HUES64 (cell line): ENCODE results near the gene KCNQ1.

ENCODE experiments used
- H3K27ac ChIP-seq: 2 replicates; pipeline ENCODE4 v1.7.0; 2013; ENCODE audit warnings: low read depth, low read length, inconsistent platforms
- H3K27me3 ChIP-seq: 2 replicates; pipeline ENCODE4 v1.6.1; 2013; ENCODE audit warnings: mild to moderate bottlenecking, low read length; ENCODE audit not compliant: insufficient read depth
- H3K36me3 ChIP-seq: 2 replicates; pipeline ENCODE4 v1.6.1; 2013; ENCODE audit warnings: mild to moderate bottlenecking, low read length; ENCODE audit not compliant: insufficient read depth
- H3K4me1 ChIP-seq: 2 replicates; pipeline ENCODE4 v1.6.1; 2013; ENCODE audit warnings: mild to moderate bottlenecking, low read length, moderate library complexity; ENCODE audit not compliant: insufficient read depth
- H3K4me3 ChIP-seq: 2 replicates; pipeline ENCODE4 v1.5.1; 2013; ENCODE audit warnings: mild to moderate bottlenecking, low read length, moderate library complexity
- H3K9ac ChIP-seq: 2 replicates; pipeline ENCODE4 v1.6.1; 2013; ENCODE audit warnings: mild to moderate bottlenecking, low read depth, low read length
- H3K9me3 ChIP-seq: 2 replicates; pipeline ENCODE4 v1.6.1; 2013; ENCODE audit warnings: low read depth, low read length; ENCODE audit not compliant: insufficient read depth
- WGBS: fragments of 150-250, 120-280 bp; methylation state at CpG from one replicate; pipeline ENCODE4 v1.1.7; 2013; ENCODE audit warnings: missing lambda C conversion rate; 5-methylcytosine and 5-hydroxymethylcytosine counted together

The KCNQ1 gene

GRCh38 chr11:2436013-2436520 is 8.7 kb upstream of the KCNQ1 start:
- Histone ChIP-seq H3K27me3 (peaks cover 29% of the 10 kb centered on the region), H3K4me3 (no peak overlapping the region)
- 89% methylated on average over 10 of the region's 10 CpGs for WGBS

GRCh38 chr11:2436521-2437031 is 8.2 kb upstream of the KCNQ1 start:
- Histone ChIP-seq H3K36me3 (no peaks in the 10 kb centered on the region), H3K9me3 (no peaks in the 10 kb centered on the region), H3K4me3 (no peak overlapping the region), H3K4me1 (no peaks in the 10 kb centered on the region), H3K27ac (no peak overlapping the region), H3K27me3 (peaks cover 30% of the 10 kb centered on the region), H3K9ac (no peak overlapping the region)
- 88% methylated on average over 13 of the region's 13 CpGs for WGBS

More at GRCh38 chr11:2436013-2436520, 8.7 kb upstream of the KCNQ1 start:
- Histone ChIP-seq H3K36me3 (no peaks in the 10 kb centered on the region), H3K9ac (no peak overlapping the region), H3K27ac (no peak overlapping the region), H3K9me3 (no peaks in the 10 kb centered on the region), H3K4me1 (no peaks in the 10 kb centered on the region)

GRCh38 chr11:2437516-2437915 is 7.3 kb upstream of the KCNQ1 start:
- 76% methylated on average over 4 of the region's 4 CpGs for WGBS
- H3K9ac ChIP-seq = no peak overlapping the region
- peaks cover 38% of the 10 kb centered on the region for H3K27me3 ChIP-seq

GRCh38 chr11:2439820-2440219 is 5.0 kb upstream of the KCNQ1 start:
- WGBS = 100% methylated on average over 2 of the region's 3 CpGs
- Histone ChIP-seq H3K4me1 (no peaks in the 10 kb centered on the region), H3K36me3 (no peaks in the 10 kb centered on the region), H3K27me3 (peaks cover 57% of the 10 kb centered on the region), H3K27ac (no peak overlapping the region), H3K9ac (no peak overlapping the region), H3K9me3 (peaks cover 7% of the 10 kb centered on the region; the same call in 1 of the 2 replicates), H3K4me3 (no peak overlapping the region)

More at GRCh38 chr11:2437516-2437915, 7.3 kb upstream of the KCNQ1 start:
- Histone ChIP-seq H3K4me1 (no peaks in the 10 kb centered on the region), H3K9me3 (no peaks in the 10 kb centered on the region; the same call in 1 of the 2 replicates), H3K4me3 (no peak overlapping the region), H3K27ac (no peak overlapping the region), H3K36me3 (no peaks in the 10 kb centered on the region)

- no peak overlapping the region for H3K27ac ChIP-seq
- H3K27me3 ChIP-seq = peaks cover 64% of the 10 kb centered on the region
- H3K4me3 ChIP-seq = no peak overlapping the region
- 84% methylated on average over 8 of the region's 8 CpGs for WGBS
- H3K9ac ChIP-seq = no peak overlapping the region
- H3K4me1 ChIP-seq = no peaks in the 10 kb centered on the region
- no peaks in the 10 kb centered on the region for H3K36me3 ChIP-seq
- peaks cover 7% of the 10 kb centered on the region; the same call in 1 of the 2 replicates for H3K9me3 ChIP-seq
Measured at GRCh38 chr11:2440646-2441045, 4.2 kb upstream of the KCNQ1 start.

GRCh38 chr11:2441171-2441570 is 3.6 kb upstream of the KCNQ1 start:
- Histone ChIP-seq H3K9me3 (peaks cover 7% of the 10 kb centered on the region; the same call in 1 of the 2 replicates), H3K4me1 (no peaks in the 10 kb centered on the region), H3K4me3 (no peak overlapping the region), H3K27ac (no peak overlapping the region), H3K27me3 (peaks cover 69% of the 10 kb centered on the region), H3K9ac (no peak overlapping the region), H3K36me3 (no peaks in the 10 kb centered on the region)
- 86% methylated on average over 4 of the region's 4 CpGs for WGBS

GRCh38 chr11:2442589-2442988 is 2.2 kb upstream of the KCNQ1 start:
- WGBS = 96% methylated on average over 1 of the region's 2 CpGs
- Histone ChIP-seq H3K27ac (no peak overlapping the region), H3K27me3 (peaks cover 77% of the 10 kb centered on the region), H3K4me3 (no peak overlapping the region), H3K36me3 (no peaks in the 10 kb centered on the region), H3K9me3 (peaks cover 7% of the 10 kb centered on the region; the same call in 1 of the 2 replicates), H3K9ac (no peak overlapping the region), H3K4me1 (no peaks in the 10 kb centered on the region)

GRCh38 chr11:2443406-2443805 is 1.4 kb upstream of the KCNQ1 start:
- Histone ChIP-seq H3K9ac (no peak overlapping the region), H3K27me3 (peaks cover 77% of the 10 kb centered on the region), H3K4me1 (no peaks in the 10 kb centered on the region), H3K4me3 (no peak overlapping the region), H3K36me3 (no peaks in the 10 kb centered on the region), H3K9me3 (peaks cover 7% of the 10 kb centered on the region; the same call in 1 of the 2 replicates), H3K27ac (no peak overlapping the region)
- 69% methylated on average over 11 of the region's 11 CpGs for WGBS

- H3K4me1 ChIP-seq = no peaks in the 10 kb centered on the region
- peak within 1 kb of the TSS; percentile 56 for H3K4me3 ChIP-seq
- H3K9ac ChIP-seq = peak within 1 kb of the TSS; percentile 10; the same call in 1 of the 2 replicates
- peaks cover 80% of the 10 kb centered on the region for H3K27me3 ChIP-seq
- H3K27ac ChIP-seq = no peak within 1 kb of the TSS
- peaks cover 7% of the 10 kb centered on the region; the same call in 1 of the 2 replicates for H3K9me3 ChIP-seq
- 15% methylated on average over 50 of the region's 64 CpGs for WGBS
- no peaks in the 10 kb centered on the region for H3K36me3 ChIP-seq
Measured at GRCh38 chr11:2443881-2444820, 657 bp upstream of the KCNQ1 start, which contains the start of gene TRPM5. Gene TRPM5 (minus strand): TSS chr11:2444514. CDS start chr11:2423036, 21,478 bp downstream.

- H3K9ac ChIP-seq = no peak overlapping the region
- peaks cover 88% of the 10 kb centered on the region for H3K27me3 ChIP-seq
- H3K9me3 ChIP-seq = peaks cover 7% of the 10 kb centered on the region; the same call in 1 of the 2 replicates
- no peaks in the 10 kb centered on the region for H3K36me3 ChIP-seq
- H3K4me1 ChIP-seq = no peaks in the 10 kb centered on the region
- peak overlapping the region; percentile 46; the same call in 1 of the 2 replicates for H3K4me3 ChIP-seq
- 77% methylated on average over 23 of the region's 23 CpGs for WGBS
- H3K27ac ChIP-seq = no peak overlapping the region
Measured at GRCh38 chr11:2445746-2446551, 1.1 kb downstream of the KCNQ1 start.
